Neuronal stem cell (in vitro differentiated cells): ENCODE measurements around the gene COL6A3.

ENCODE experiments used
- DNase-seq: peaks from one replicate; pipeline ENCODE4 v3.0.0-alpha.2; 2013; ENCODE audit warnings: low spot score
- H2AFZ ChIP-seq: one replicate; pipeline ENCODE4 v1.6.1; 2013; ENCODE audit warnings: mild to moderate bottlenecking, low read length, inconsistent platforms
- H2AK5ac ChIP-seq: 2 replicates; pipeline ENCODE4 v1.6.1; 2013; ENCODE audit warnings: low read depth, mild to moderate bottlenecking, inconsistent platforms, low read length, moderate library complexity, mixed read lengths
- H2BK120ac ChIP-seq: 2 replicates; pipeline ENCODE4 v1.6.1; 2013; ENCODE audit warnings: low read depth, mild to moderate bottlenecking, inconsistent platforms, low read length, moderate library complexity, mixed read lengths
- H2BK12ac ChIP-seq: one replicate; pipeline ENCODE4 v1.6.1; 2013; ENCODE audit warnings: low read length, inconsistent platforms
- H2BK15ac ChIP-seq: 2 replicates; pipeline ENCODE4 v1.6.1; 2013; ENCODE audit warnings: mild to moderate bottlenecking, low read length, inconsistent platforms, mixed read lengths
- H2BK5ac ChIP-seq: one replicate; pipeline ENCODE4 v1.6.1; 2013; ENCODE audit warnings: inconsistent platforms, mild to moderate bottlenecking, low read length, moderate library complexity
- H3K14ac ChIP-seq: one replicate; pipeline ENCODE4 v1.6.1; 2013; ENCODE audit warnings: low read length, inconsistent platforms
- H3K18ac ChIP-seq: 2 replicates; pipeline ENCODE4 v1.6.1; 2013; ENCODE audit warnings: low read length, inconsistent platforms
- H3K23ac ChIP-seq: 2 replicates; pipeline ENCODE4 v1.6.1; 2013; ENCODE audit warnings: low read depth, mild to moderate bottlenecking, mixed read lengths, low read length, inconsistent platforms; ENCODE audit not compliant: poor library complexity
- H3K27ac ChIP-seq: replicated peaks from 3 replicates; pipeline ENCODE4 v1.5.1; 2013; ENCODE audit warnings: low read length, inconsistent platforms
- H3K27me3 ChIP-seq, 3 experiments: 2 replicates each; pipeline ENCODE4 v1.6.1; 2013; ENCODE audit warnings: low read length in 3 of 3, mild to moderate bottlenecking in 2 of 3, inconsistent platforms in 1 of 3, low read depth in 1 of 3, mixed read lengths in 1 of 3, moderate library complexity in 1 of 3; ENCODE audit not compliant: control insufficient read depth in 3 of 3, insufficient read depth in 3 of 3
- H3K36me3 ChIP-seq, 2 donors: replicated peaks in 1 of 2; 2 replicates each; pipeline ENCODE4 v1.6.1; 2013; ENCODE audit warnings: low read length in 2 of 2; ENCODE audit not compliant: control insufficient read depth in 2 of 2, insufficient read depth in 2 of 2
- H3K4ac ChIP-seq: 2 replicates; pipeline ENCODE4 v1.6.1; 2013; ENCODE audit warnings: inconsistent platforms, mild to moderate bottlenecking, low read length, moderate library complexity
- H3K4me1 ChIP-seq, 2 donors: 1 replicate in 1 of 2; 2 replicates in 1 of 2; pipeline ENCODE4 v1.6.1; 2013; ENCODE audit warnings: low read length in 2 of 2, low read depth in 1 of 2; ENCODE audit not compliant: control insufficient read depth in 2 of 2, insufficient read depth in 1 of 2
- H3K4me2 ChIP-seq: one replicate; pipeline ENCODE4 v1.6.1; 2013; ENCODE audit warnings: mild to moderate bottlenecking, low read length, inconsistent platforms; ENCODE audit not compliant: insufficient read depth, poor library complexity, severe bottlenecking
- H3K4me3 ChIP-seq, 2 donors: 2 replicates each; pipeline ENCODE4 v1.5.1; 2013; ENCODE audit warnings: low read length in 2 of 2, mild to moderate bottlenecking in 2 of 2, inconsistent platforms in 1 of 2, moderate library complexity in 1 of 2
- H3K79me1 ChIP-seq: one replicate; pipeline ENCODE4 v1.6.1; 2013; ENCODE audit warnings: low read depth, mild to moderate bottlenecking, inconsistent platforms, low read length, moderate library complexity
- H3K9ac ChIP-seq: one replicate; pipeline ENCODE4 v1.6.1; 2013; ENCODE audit warnings: mild to moderate bottlenecking, low read depth, low read length, inconsistent platforms; ENCODE audit not compliant: poor library complexity
- H3K9me3 ChIP-seq, 2 donors: replicated peaks in 1 of 2; 2 replicates each; pipeline versions ENCODE3 to v1.6.1; 2013; ENCODE audit warnings: low read length in 2 of 2, mild to moderate bottlenecking in 2 of 2, inconsistent platforms in 1 of 2, low read depth in 1 of 2, mixed read lengths in 1 of 2, moderate library complexity in 1 of 2; ENCODE audit not compliant: control insufficient read depth in 2 of 2, insufficient read depth in 1 of 2
- H4K8ac ChIP-seq: one replicate; pipeline ENCODE4 v1.6.1; 2013; ENCODE audit warnings: low read depth, mild to moderate bottlenecking, inconsistent platforms, low read length, moderate library complexity
- H4K91ac ChIP-seq: one replicate; pipeline ENCODE4 v1.6.1; 2013; ENCODE audit warnings: low read length, low read depth, mild to moderate bottlenecking, inconsistent platforms; ENCODE audit not compliant: poor library complexity
- WGBS, 2 donors: extraction: QIAGEN DNeasy Blood & Tissue Kit; methylation state at CpG; one replicate each; pipeline ENCODE4 v1.1.7; 2013; ENCODE audit warnings: missing lambda C conversion rate in 2 of 2, mixed read lengths in 1 of 2; ENCODE audit not compliant: insufficient read length in 2 of 2, insufficient replicate concordance in 1 of 2; ENCODE audit errors: extremely low coverage in 2 of 2; 5-methylcytosine and 5-hydroxymethylcytosine counted together

COL6A3 gene

GRCh38 chr2:237345411-237345810 lies 68.6 kb downstream of the COL6A3 start:
- peak overlapping the region; percentile 3 for H3K18ac ChIP-seq
- no peak overlapping the region for H4K91ac ChIP-seq
- H3K23ac ChIP-seq = no peak overlapping the region
- no peaks in the 10 kb centered on the region for H3K4me1 ChIP-seq
- no peak overlapping the region for H2BK5ac ChIP-seq
- no peak overlapping the region for H3K4me3 ChIP-seq
- H3K27ac ChIP-seq = no peak overlapping the region
- no peak overlapping the region for H3K4me2 ChIP-seq
- no peak overlapping the region for H2BK12ac ChIP-seq
- no peak overlapping the region for H4K8ac ChIP-seq
- H2BK120ac ChIP-seq = no peak overlapping the region
- H3K9ac ChIP-seq = no peak overlapping the region
- H3K9me3 ChIP-seq = no peaks in the 10 kb centered on the region
- H2AFZ ChIP-seq = no peak overlapping the region
- H3K79me1 ChIP-seq = no peaks in the 10 kb centered on the region
- no CpG with 5 or more reads among the region's 7 CpGs for WGBS, 2 donors
- H3K4ac ChIP-seq = no peak overlapping the region
- H3K36me3 ChIP-seq = no peaks in the 10 kb centered on the region
- no peak for DNase-seq
- peaks cover 0 to 4% (median 0%) of the 10 kb centered on the region in 3 experiments for H3K27me3 ChIP-seq
- H2AK5ac ChIP-seq = no peak overlapping the region
- no peak overlapping the region for H3K14ac ChIP-seq
- H2BK15ac ChIP-seq = no peak overlapping the region

- H2AFZ ChIP-seq = no peak overlapping the region
- WGBS, 2 donors = no CpG with 5 or more reads among the region's 6 CpGs
- peaks cover 0 to 2% (median 0%) of the 10 kb centered on the region in 3 experiments for H3K27me3 ChIP-seq
Observed at GRCh38 chr2:237344942-237345341, 69.0 kb downstream of the COL6A3 start.

GRCh38 chr2:237343993-237344392 lies 70.0 kb downstream of the COL6A3 start:
- no peaks in the 10 kb centered on the region for H3K79me1 ChIP-seq
- no peak overlapping the region for H3K18ac ChIP-seq
- H4K8ac ChIP-seq = no peak overlapping the region
- no peaks in the 10 kb centered on the region for H3K4me1 ChIP-seq
- H3K27me3 ChIP-seq = peaks cover 0 to 2% (median 0%) of the 10 kb centered on the region in 3 experiments
- no CpG with 5 or more reads among the region's 9 CpGs for WGBS, 2 donors
- peak overlapping the region; percentile 60 for H2BK5ac ChIP-seq
- H3K36me3 ChIP-seq = no peaks in the 10 kb centered on the region
- H3K9ac ChIP-seq = no peak overlapping the region
- no peak for DNase-seq
- H3K27ac ChIP-seq = no peak overlapping the region
- no peak overlapping the region for H2AFZ ChIP-seq
- H3K4me2 ChIP-seq = no peak overlapping the region
- no peak overlapping the region for H2BK120ac ChIP-seq
- H3K4me3 ChIP-seq = no peak overlapping the region
- no peak overlapping the region for H2BK12ac ChIP-seq
- H3K9me3 ChIP-seq = no peaks in the 10 kb centered on the region
- H4K91ac ChIP-seq = no peak overlapping the region
- no peak overlapping the region for H2AK5ac ChIP-seq
- H3K4ac ChIP-seq = no peak overlapping the region
- no peak overlapping the region for H2BK15ac ChIP-seq
- no peak overlapping the region for H3K23ac ChIP-seq
- H3K14ac ChIP-seq = no peak overlapping the region

More at GRCh38 chr2:237344942-237345341, 69.0 kb downstream of the COL6A3 start:
- Histone ChIP-seq H3K27ac (no peak overlapping the region), H2BK120ac (no peak overlapping the region), H3K23ac (no peak overlapping the region), H3K79me1 (no peaks in the 10 kb centered on the region), H2BK5ac (no peak overlapping the region), H2AK5ac (no peak overlapping the region), H3K36me3 (no peaks in the 10 kb centered on the region), H3K4ac (no peak overlapping the region), H4K91ac (no peak overlapping the region), H4K8ac (no peak overlapping the region), H3K18ac (no peak overlapping the region), H3K4me3 (no peak overlapping the region), H2BK12ac (no peak overlapping the region), H3K4me2 (no peak overlapping the region), H3K4me1 (no peaks in the 10 kb centered on the region), H3K9me3 (no peaks in the 10 kb centered on the region), H3K9ac (no peak overlapping the region), H2BK15ac (no peak overlapping the region), H3K14ac (no peak overlapping the region)
- DNase-seq = no peak

DNA sequence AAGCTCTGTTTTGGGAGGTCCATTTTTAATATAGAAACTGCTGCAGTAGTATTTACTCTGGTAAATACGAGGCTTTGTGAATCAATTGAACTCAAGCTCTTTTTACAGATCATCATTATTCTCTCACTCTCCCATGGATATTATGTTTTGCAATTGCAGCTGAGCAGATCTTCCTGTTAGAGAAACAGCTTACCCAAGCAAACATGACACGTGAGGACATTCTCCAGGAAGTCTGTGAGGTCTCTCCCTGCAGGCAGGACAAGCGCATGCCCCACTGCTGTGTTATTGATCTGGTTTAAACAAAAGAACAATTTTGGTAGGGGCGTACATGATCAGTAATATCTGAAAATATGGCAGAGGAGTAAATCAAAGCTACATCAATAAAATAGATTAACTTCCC lies 72.1 kb downstream of the COL6A3 start:
- DNase-seq = no peak
- Histone ChIP-seq H4K91ac (no peak overlapping the region), H3K18ac (no peak overlapping the region), H3K23ac (no peak overlapping the region), H3K27me3 (no peaks in the 10 kb centered on the region), H3K9me3 (no peaks in the 10 kb centered on the region), H3K36me3 (no peaks in the 10 kb centered on the region), H3K4me2 (no peak overlapping the region), H2BK12ac (no peak overlapping the region), H3K4ac (no peak overlapping the region), H3K79me1 (no peaks in the 10 kb centered on the region), H3K4me1 (no peaks in the 10 kb centered on the region), H3K14ac (no peak overlapping the region), H2BK15ac (no peak overlapping the region), H2AFZ (no peak overlapping the region), H3K4me3 (no peak overlapping the region), H4K8ac (no peak overlapping the region), H2BK120ac (no peak overlapping the region), H3K27ac (no peak overlapping the region), H2AK5ac (no peak overlapping the region), H3K9ac (no peak overlapping the region), H2BK5ac (no peak overlapping the region)
- no CpG with 5 or more reads among the region's 4 CpGs for WGBS, 2 donors
